H9 (cell line): ENCODE results near the gene ZNF641. TPM values are rescaled to one million over a fixed set of nuclear protein-coding genes. Genes with fewer than 3 reads are reported as not detected.

ENCODE experiments used
- DNase-seq: peaks from one replicate; pipeline ENCODE4 v3.0.0-alpha.2; 2017
- H2AFZ ChIP-seq: one replicate; pipeline ENCODE4 v1.6.1; 2013; ENCODE audit warnings: mild to moderate bottlenecking, low read length, control low read depth, moderate library complexity
- H2AK5ac ChIP-seq: 2 replicates; pipeline ENCODE4 v1.6.1; 2013; ENCODE audit warnings: low read length, control low read depth, mixed read lengths; ENCODE audit not compliant: insufficient read length
- H2BK120ac ChIP-seq: one replicate; pipeline ENCODE4 v1.6.1; 2013; ENCODE audit warnings: low read depth, mild to moderate bottlenecking, low read length, control low read depth, inconsistent platforms; ENCODE audit not compliant: poor library complexity, severe bottlenecking
- H2BK12ac ChIP-seq: 2 replicates; pipeline ENCODE4 v1.6.1; 2013; ENCODE audit warnings: low read length, control low read depth, mixed read lengths, low read depth; ENCODE audit not compliant: insufficient read length
- H2BK15ac ChIP-seq: 2 replicates; pipeline ENCODE4 v1.6.1; 2013; ENCODE audit warnings: low read depth, low read length, control low read depth
- H2BK20ac ChIP-seq: one replicate; pipeline ENCODE4 v1.6.1; 2013; ENCODE audit warnings: low read depth, mild to moderate bottlenecking, low read length, control low read depth, inconsistent platforms; ENCODE audit not compliant: poor library complexity, severe bottlenecking
- H2BK5ac ChIP-seq: 2 replicates; pipeline ENCODE4 v1.6.1; 2013; ENCODE audit warnings: low read length, control low read depth, mixed read lengths; ENCODE audit not compliant: insufficient read length
- H3K14ac ChIP-seq: 2 replicates; pipeline ENCODE4 v1.6.1; 2013; ENCODE audit warnings: low read length, control low read depth; ENCODE audit not compliant: insufficient read depth
- H3K18ac ChIP-seq: 2 replicates; pipeline ENCODE4 v1.6.1; 2013; ENCODE audit warnings: low read depth, mild to moderate bottlenecking, mixed read lengths, low read length, control low read depth; ENCODE audit not compliant: insufficient read length
- H3K23ac ChIP-seq: 2 replicates; pipeline ENCODE4 v1.6.1; 2013; ENCODE audit warnings: low read length, control low read depth, mixed read lengths, low read depth; ENCODE audit not compliant: insufficient read length
- H3K23me2 ChIP-seq: 2 replicates; pipeline ENCODE4 v1.6.1; 2013; ENCODE audit warnings: low read depth, mild to moderate bottlenecking, mixed read lengths, low read length, control low read depth; ENCODE audit not compliant: insufficient read length, poor library complexity, severe bottlenecking
- H3K27ac ChIP-seq: 2 replicates; pipeline ENCODE4 v1.5.1; 2013; ENCODE audit warnings: low read length, control low read depth, mixed read lengths, low read depth; ENCODE audit not compliant: insufficient read length
- H3K27me3 ChIP-seq: 2 replicates; pipeline ENCODE4 v1.6.1; 2013; ENCODE audit warnings: low read length, control low read depth, inconsistent platforms; ENCODE audit not compliant: insufficient read depth
- H3K4ac ChIP-seq: 2 replicates; pipeline ENCODE4 v1.6.1; 2013; ENCODE audit warnings: low read depth, mild to moderate bottlenecking, control low read depth, inconsistent platforms, low read length, moderate library complexity
- H3K4me1 ChIP-seq: 2 replicates; pipeline ENCODE4 v1.6.1; 2013; ENCODE audit warnings: low read length, control low read depth, inconsistent platforms; ENCODE audit not compliant: insufficient read depth
- H3K4me2 ChIP-seq: 2 replicates; pipeline ENCODE4 v1.6.1; 2013; ENCODE audit warnings: low read length, control low read depth, mixed read lengths; ENCODE audit not compliant: insufficient read length, insufficient read depth
- H3K56ac ChIP-seq: 2 replicates; pipeline ENCODE4 v1.6.1; 2013; ENCODE audit warnings: low read depth, mild to moderate bottlenecking, mixed read lengths, low read length, control low read depth; ENCODE audit not compliant: insufficient read length
- H3K79me1 ChIP-seq: 2 replicates; pipeline ENCODE4 v1.6.1; 2013; ENCODE audit warnings: low read depth, mild to moderate bottlenecking, moderate library complexity, low read length, control low read depth, inconsistent platforms; ENCODE audit not compliant: insufficient read depth, poor library complexity, severe bottlenecking
- H3K79me2 ChIP-seq: 2 replicates; pipeline ENCODE4 v1.6.1; 2013; ENCODE audit warnings: low read length, control low read depth, inconsistent platforms; ENCODE audit not compliant: insufficient read depth
- H3K9ac ChIP-seq: 2 replicates; pipeline ENCODE4 v1.6.1; 2013; ENCODE audit warnings: low read length, control low read depth, mixed read lengths; ENCODE audit not compliant: insufficient read length; ENCODE audit errors: extremely low read depth
- H3K9me3 ChIP-seq: one replicate; pipeline ENCODE4 v1.6.1; 2013; ENCODE audit warnings: low read depth, low read length, inconsistent platforms; ENCODE audit not compliant: control insufficient read depth
- H3T11ph ChIP-seq: one replicate; pipeline ENCODE4 v1.6.1; 2013; ENCODE audit warnings: mild to moderate bottlenecking, low read length, control low read depth, inconsistent platforms
- H4K20me1 ChIP-seq: one replicate; pipeline ENCODE4 v1.6.1; 2013; ENCODE audit not compliant: control insufficient read depth, insufficient read length, insufficient read depth
- H4K5ac ChIP-seq: 2 replicates; pipeline ENCODE4 v1.6.1; 2013; ENCODE audit warnings: low read depth, mild to moderate bottlenecking, mixed read lengths, low read length, control low read depth; ENCODE audit not compliant: insufficient read length
- H4K8ac ChIP-seq: replicated peaks from 2 replicates; pipeline ENCODE4 v1.6.1; 2013; ENCODE audit warnings: low read length, control low read depth, mixed read lengths, low read depth; ENCODE audit not compliant: insufficient read length
- H4K91ac ChIP-seq: 2 replicates; pipeline ENCODE4 v1.6.1; 2013; ENCODE audit warnings: low read depth, mild to moderate bottlenecking, moderate library complexity, mixed read lengths, low read length, control low read depth; ENCODE audit not compliant: insufficient read length
- H3K27ac Mint-ChIP-seq, 3 experiments: 2 replicates in 2 of 3; 3 replicates in 1 of 3; pipeline ENCODE4 v1.8.0; 2020 to 2021; ENCODE audit warnings: mixed read lengths in 3 of 3, mild to moderate bottlenecking in 1 of 3, moderate library complexity in 1 of 3
- H3K27me3 Mint-ChIP-seq: 2 replicates; pipeline ENCODE4 v1.8.0; 2021; ENCODE audit warnings: low read depth, mild to moderate bottlenecking, moderate library complexity, mixed read lengths
- H3K36me3 Mint-ChIP-seq, 3 experiments: 2 replicates in 2 of 3; 3 replicates in 1 of 3; pipeline ENCODE4 v1.8.0; 2020 to 2021; ENCODE audit warnings: low read depth in 3 of 3, mixed read lengths in 3 of 3; ENCODE audit not compliant: insufficient read depth in 1 of 3
- H3K4me1 Mint-ChIP-seq, 2 experiments: 2 replicates each; pipeline ENCODE4 v1.8.0; 2020; ENCODE audit warnings: mixed read lengths in 2 of 2
- H3K4me3 Mint-ChIP-seq, 2 experiments: 2 replicates in 1 of 2; 3 replicates in 1 of 2; pipeline ENCODE4 v1.8.0; 2020 to 2021; ENCODE audit warnings: mild to moderate bottlenecking in 2 of 2, mixed read lengths in 2 of 2, moderate library complexity in 1 of 2
- H3K9me3 Mint-ChIP-seq, 2 experiments: 2 replicates in 1 of 2; 3 replicates in 1 of 2; pipeline ENCODE4 v1.8.0; 2020; ENCODE audit warnings: mild to moderate bottlenecking in 2 of 2, mixed read lengths in 2 of 2, moderate library complexity in 1 of 2
- CTCF ChIP-seq: fragments of 200-600 bp; sonication (generic); conservative IDR thresholded peaks from 3 replicates; pipeline ENCODE4 v1.8.0; 2021; ENCODE audit warnings: antibody characterized with exemption, mild to moderate bottlenecking
- WGBS: extraction: QIAGEN DNeasy Blood & Tissue Kit; methylation state at CpG from one replicate; pipeline ENCODE4 v1.1.7; 2013; ENCODE audit warnings: missing lambda C conversion rate, low lambda C conversion rate, mixed read lengths; ENCODE audit not compliant: insufficient read length; ENCODE audit errors: extremely low coverage; 5-methylcytosine and 5-hydroxymethylcytosine counted together
- total RNA-seq: library from RNA; stranded (reverse); gene quantifications from 2 replicates; pipeline ENCODE4 v1.2.1, GENCODE V29; 2021

The ZNF641 gene
- total RNA-seq, 1 experiment from 2014 or later, result 8.5 TPM

DNA sequence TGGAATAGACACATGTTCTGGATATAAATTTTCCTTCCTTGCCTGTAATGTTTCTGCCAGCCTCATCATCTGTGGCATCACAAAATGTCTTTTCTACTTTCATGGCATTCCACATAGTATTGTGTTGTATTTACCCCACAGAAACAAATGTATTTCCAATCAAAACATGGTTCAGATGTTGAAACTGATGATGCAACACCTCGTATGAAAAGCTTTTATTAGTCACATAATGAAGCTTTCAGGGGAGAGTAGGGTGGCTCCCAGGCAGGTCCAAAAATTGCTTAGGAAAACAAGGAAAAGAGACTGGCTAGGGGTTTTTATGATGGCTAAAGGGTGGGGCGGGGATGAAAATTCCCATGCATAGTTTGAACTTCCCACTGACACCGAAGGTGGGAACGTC lies 29.1 kb upstream of the ZNF641 start:
- Histone ChIP-seq H3K79me1 (no peaks in the 10 kb centered on the region), H3T11ph (no peak overlapping the region), H2BK5ac (no peak overlapping the region), H3K4me2 (no peak overlapping the region), H3K23me2 (no peaks in the 10 kb centered on the region), H3K56ac (no peak overlapping the region), H2AK5ac (no peak overlapping the region), H3K23ac (no peak overlapping the region), H4K91ac (no peak overlapping the region), H3K4me1 (no peaks in the 10 kb centered on the region), H4K20me1 (no peaks in the 10 kb centered on the region), H4K8ac (no peak overlapping the region), H3K9ac (no peak overlapping the region), H3K18ac (no peak overlapping the region), H4K5ac (no peak overlapping the region), H3K27me3 (no peaks in the 10 kb centered on the region), H2AFZ (no peak overlapping the region), H3K14ac (no peak overlapping the region), H2BK15ac (no peak overlapping the region), H2BK120ac (no peak overlapping the region), H3K27ac (no peak overlapping the region), H3K79me2 (no peaks in the 10 kb centered on the region), H3K9me3 (no peaks in the 10 kb centered on the region), H3K4ac (no peak overlapping the region), H2BK20ac (no peak overlapping the region), H2BK12ac (no peak overlapping the region)
- Mint-ChIP-seq H3K27ac (no peak overlapping the region), H3K4me1 (no peaks in the 10 kb centered on the region), H3K27me3 (peaks cover 26% of the 10 kb centered on the region), H3K4me3 (no peak overlapping the region), H3K36me3 (no peaks in the 10 kb centered on the region), H3K9me3 (peaks cover 0 to 76% of the 10 kb centered on the region in 2 experiments; a peak in 3 of 5 replicates)
- TF ChIP-seq CTCF, result no peak
- WGBS, result no CpG with 5 or more reads among the region's 4 CpGs
- DNase-seq, result no peak
